ENCODE measurements around the gene CAPNS2.

DNA sequence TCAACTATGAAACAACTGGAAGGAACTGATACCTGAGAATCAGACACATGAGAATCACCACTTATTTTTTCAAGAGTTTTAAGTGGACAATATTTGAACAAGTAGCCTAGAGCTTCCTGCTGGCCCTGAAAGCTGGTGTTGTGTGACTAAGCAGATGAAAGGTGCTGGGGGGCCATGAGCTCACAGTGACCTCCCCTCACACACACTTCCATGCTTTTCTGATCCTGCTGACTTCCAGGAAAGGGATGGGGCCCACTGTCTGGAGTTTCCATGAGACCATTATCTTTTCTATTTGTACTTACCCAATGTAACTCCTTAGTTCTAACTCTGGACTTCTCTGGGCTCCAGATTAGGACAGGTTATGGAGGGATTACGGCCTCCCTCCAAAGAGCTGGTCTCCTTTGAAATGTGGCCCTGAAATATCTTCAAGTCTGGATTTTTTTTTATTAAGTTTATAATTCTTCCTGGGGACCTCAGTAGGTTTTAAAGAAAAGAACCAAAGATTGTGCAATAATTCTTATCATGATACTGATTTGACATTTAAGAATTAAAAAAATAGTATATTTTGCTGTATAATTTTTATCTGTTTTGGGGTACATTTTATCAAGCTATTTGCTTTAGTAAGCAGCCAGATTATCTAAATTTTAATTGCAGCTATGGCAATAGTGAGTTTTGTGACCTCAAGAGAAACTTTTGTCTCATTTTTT, 4.9 kb downstream of the CAPNS2 start:
- TF ChIP-seq, protein P1, sequence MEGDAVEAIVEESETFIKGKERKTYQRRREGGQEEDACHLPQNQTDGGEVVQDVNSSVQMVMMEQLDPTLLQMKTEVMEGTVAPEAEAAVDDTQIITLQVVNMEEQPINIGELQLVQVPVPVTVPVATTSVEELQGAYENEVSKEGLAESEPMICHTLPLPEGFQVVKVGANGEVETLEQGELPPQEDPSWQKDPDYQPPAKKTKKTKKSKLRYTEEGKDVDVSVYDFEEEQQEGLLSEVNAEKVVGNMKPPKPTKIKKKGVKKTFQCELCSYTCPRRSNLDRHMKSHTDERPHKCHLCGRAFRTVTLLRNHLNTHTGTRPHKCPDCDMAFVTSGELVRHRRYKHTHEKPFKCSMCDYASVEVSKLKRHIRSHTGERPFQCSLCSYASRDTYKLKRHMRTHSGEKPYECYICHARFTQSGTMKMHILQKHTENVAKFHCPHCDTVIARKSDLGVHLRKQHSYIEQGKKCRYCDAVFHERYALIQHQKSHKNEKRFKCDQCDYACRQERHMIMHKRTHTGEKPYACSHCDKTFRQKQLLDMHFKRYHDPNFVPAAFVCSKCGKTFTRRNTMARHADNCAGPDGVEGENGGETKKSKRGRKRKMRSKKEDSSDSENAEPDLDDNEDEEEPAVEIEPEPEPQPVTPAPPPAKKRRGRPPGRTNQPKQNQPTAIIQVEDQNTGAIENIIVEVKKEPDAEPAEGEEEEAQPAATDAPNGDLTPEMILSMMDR (IDR thresholded peaks at IDR 0.05) = no peak
- TF ChIP-seq POLR2A (IDR thresholded peaks at IDR 0.05) = no peak

All from vagina (tissue), 2 donors.